ENCODE measurements around the gene RDH11. TPM values are rescaled to one million over a fixed set of nuclear protein-coding genes. Genes with fewer than 3 reads are reported as not detected.

RDH11 gene, protein sequence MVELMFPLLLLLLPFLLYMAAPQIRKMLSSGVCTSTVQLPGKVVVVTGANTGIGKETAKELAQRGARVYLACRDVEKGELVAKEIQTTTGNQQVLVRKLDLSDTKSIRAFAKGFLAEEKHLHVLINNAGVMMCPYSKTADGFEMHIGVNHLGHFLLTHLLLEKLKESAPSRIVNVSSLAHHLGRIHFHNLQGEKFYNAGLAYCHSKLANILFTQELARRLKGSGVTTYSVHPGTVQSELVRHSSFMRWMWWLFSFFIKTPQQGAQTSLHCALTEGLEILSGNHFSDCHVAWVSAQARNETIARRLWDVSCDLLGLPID
- 71.9 and 77.0 TPM in 2 replicates for total RNA-seq (2014; rRNA removed; shearing (Covaris generic))

DNA sequence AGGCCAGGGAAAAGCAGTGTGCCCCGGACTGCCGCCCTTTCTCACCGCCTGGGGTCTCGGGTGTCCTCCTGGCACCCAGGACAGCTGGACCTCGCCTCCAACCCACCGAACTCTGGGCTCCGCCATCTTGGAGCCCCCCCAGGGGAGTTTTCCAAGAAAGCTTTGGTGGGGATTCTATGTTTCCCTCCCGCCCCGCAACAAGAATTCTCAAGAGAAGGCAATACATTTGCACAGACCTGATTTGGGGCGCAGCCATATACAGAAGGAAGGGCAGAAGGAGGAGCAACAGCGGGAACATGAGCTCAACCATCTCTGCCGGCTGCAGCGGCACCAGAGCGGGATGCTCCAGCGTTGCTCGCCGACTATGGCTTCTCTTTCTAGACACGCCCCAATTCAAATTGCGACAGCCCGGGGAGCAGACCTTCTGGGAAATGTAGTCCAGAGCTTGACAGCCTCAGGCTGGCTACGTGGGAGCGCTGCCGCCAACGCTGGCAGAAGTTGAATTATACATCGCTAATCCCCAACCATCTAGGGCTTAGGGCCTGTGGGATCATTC is at the start of gene RDH11:
Gene RDH11, minus strand, starts transcription at position 371 of the 556 bp plus-strand sequence. Its CDS starts 61 bp downstream, at position 310.
- peaks cover 26% of the 10 kb centered on the region for H3K36me3 ChIP-seq
- no peaks in the 10 kb centered on the region for H3K4me1 ChIP-seq
- H3K9me3 ChIP-seq (replicated peaks) = no peaks in the 10 kb centered on the region
- DNase-seq = peak; percentile 89 to 92
- peak within 1 kb of the TSS; percentile 59 for H3K27ac ChIP-seq
- peak within 1 kb of the TSS; percentile 68 for H3K4me3 ChIP-seq
- H3K27me3 ChIP-seq = no peaks in the 10 kb centered on the region

DNA sequence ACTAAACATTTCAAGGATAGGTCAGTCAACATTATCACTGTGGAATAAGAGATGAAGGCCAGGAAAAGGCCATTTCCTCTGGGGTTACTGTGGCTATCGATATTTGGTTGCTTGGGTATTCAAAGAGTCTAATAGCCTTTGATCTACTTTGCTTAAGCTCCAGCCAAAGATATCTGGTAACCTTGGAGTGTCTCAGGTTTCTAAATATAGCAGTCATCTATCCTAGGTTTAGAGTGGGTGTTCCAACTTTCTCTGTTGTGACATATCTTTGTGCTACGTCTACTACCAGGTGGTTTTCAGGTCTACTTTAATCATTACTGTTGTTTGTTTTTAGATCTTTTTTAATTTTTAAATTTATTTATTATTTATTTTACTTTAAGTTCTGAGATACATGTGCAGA is 48.5 kb upstream of the RDH11 start:
- Histone ChIP-seq H3K4me1 (peaks cover 3% of the 10 kb centered on the region; the same call in 1 of the 2 replicates), H3K9me3 (replicated peaks) (no peaks in the 10 kb centered on the region), H3K4me3 (no peak overlapping the region), H3K27me3 (no peaks in the 10 kb centered on the region), H3K27ac (no peak overlapping the region), H3K36me3 (no peaks in the 10 kb centered on the region)
- DNase-seq = no peak

DNA sequence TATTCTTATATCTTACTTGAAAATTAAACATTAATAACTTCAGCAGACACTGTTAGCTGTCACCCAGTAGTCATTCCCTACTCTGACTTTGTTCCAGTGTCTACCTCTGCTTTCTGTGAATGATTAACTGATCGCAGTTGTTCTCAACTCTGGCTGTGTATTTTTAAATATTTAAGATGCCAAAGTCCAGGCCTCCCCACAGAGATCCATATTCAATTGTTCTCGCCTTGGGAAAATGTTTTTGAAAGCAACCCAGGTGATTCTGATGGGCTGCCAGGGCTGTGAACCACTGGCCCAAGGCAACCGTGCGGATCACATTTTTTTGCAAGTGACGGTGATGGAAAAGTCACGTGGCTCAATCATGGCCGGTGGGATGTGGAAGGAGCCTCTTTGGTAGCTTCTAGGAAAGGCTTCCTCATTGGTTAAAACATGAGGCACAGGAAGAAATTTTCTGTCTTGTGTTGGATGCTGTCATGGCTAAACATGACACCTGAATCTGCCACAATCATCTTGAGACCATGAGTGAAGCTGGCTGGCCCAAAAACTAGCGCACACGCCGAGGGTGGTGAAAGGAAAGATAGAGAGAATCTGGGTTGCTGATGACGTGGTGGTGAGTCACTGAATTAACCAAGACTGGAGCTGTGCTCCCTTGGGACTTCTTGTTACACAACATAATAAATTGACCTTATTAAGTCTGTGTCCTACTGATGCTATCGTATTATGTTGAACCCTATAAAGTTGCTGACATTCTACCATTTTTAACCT is 43.4 kb upstream of the RDH11 start:
- Histone ChIP-seq H3K4me3 (peak overlapping the region; percentile 36), H3K27ac (peak overlapping the region; percentile 42), H3K9me3 (replicated peaks) (no peaks in the 10 kb centered on the region; the same call in 1 of the 2 replicates), H3K36me3 (no peaks in the 10 kb centered on the region), H3K4me1 (peaks cover 10% of the 10 kb centered on the region), H3K27me3 (no peaks in the 10 kb centered on the region)
- peak; percentile 53 to 67 for DNase-seq

DNA sequence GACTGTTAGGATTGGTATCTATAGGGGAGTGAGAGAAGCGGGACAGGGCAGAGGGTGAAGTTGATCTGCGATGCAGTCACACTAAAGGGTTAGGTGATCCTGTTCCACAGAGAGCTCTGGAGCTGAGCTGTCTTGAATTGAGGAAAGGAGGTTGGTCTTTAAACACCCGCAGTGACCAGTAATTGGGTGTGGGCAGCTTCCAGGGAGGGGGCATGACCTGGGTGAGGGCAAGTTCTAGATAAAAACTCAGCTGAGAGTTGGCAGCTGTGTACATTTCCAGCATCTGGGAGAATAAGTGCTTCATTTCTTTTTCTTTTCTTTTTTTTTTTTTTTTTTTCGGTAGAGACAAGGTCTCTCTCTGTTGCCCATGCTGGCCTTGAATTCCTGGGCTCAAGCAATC is 41.2 kb upstream of the RDH11 start:
- Histone ChIP-seq H3K27ac (no peak overlapping the region), H3K9me3 (replicated peaks) (no peaks in the 10 kb centered on the region; the same call in 1 of the 2 replicates), H3K36me3 (no peaks in the 10 kb centered on the region), H3K4me3 (no peak overlapping the region), H3K4me1 (peaks cover 18% of the 10 kb centered on the region), H3K27me3 (no peaks in the 10 kb centered on the region)
- no peak for DNase-seq

DNA sequence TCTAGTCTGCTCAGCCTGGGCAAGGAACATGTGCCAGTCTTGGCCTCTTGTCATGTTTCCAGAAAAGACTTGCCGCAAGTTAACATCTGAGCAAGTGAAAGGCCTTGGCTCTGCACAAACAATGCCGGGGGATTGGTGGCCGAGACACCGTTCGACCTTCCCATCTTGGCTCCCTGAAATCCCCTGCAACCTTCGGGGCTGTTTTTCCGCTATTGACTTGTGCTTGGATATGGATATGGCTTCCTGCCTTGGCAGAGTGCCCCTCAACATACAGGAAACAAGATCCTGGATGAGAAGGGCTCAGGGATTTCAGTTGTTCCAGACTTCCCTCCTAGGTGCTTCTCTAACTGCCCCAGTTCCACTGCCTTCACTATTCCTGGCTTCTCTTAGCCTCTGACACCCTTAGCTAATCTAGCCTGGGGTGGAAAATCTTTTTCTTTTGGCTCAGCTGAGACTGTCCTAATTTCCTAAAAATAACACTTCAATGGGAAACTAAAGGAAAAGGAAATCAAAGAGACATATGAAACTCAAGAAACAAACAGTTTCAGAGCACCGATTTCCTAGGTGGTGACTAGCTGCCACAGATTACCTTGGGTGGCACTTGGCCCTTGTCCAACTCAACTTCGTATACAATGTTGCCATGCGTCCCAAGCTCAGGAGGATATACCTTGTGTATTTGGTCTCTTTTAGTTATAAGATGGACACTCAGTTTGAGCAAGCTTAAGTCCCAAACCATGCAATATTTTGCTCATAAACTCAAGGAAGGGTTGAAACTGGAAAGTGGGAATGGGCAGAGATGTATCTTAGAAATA is 40.0 kb upstream of the RDH11 start:
- Histone ChIP-seq H3K4me1 (peaks cover 18% of the 10 kb centered on the region), H3K4me3 (no peak overlapping the region), H3K27me3 (no peaks in the 10 kb centered on the region), H3K27ac (no peak overlapping the region), H3K9me3 (replicated peaks) (no peaks in the 10 kb centered on the region; the same call in 1 of the 2 replicates), H3K36me3 (no peaks in the 10 kb centered on the region)
- no peak for DNase-seq

DNA sequence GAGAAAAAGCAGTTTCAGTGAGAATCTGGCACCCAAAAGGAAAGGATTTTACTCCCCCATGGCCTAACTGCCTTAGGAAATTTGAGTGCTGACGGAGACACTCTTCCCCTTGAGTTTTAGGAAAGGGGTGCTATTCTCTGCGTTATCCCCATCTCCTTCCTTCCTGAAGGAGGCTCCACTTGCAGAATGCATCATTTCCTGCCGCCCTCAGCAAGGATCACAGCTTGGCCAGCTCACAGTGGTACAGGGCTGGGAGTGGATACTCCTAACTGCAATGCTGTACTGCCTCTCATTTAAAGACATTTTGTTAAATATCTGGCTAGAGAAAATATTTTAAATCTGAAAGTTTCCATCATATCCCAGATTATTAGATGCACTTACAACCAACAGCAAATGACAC is 39.1 kb upstream of the RDH11 start:
- Histone ChIP-seq H3K4me3 (no peak overlapping the region), H3K36me3 (no peaks in the 10 kb centered on the region), H3K27me3 (no peaks in the 10 kb centered on the region), H3K9me3 (replicated peaks) (no peaks in the 10 kb centered on the region; the same call in 1 of the 2 replicates), H3K4me1 (peaks cover 18% of the 10 kb centered on the region), H3K27ac (no peak overlapping the region)
- DNase-seq = no peak

DNA sequence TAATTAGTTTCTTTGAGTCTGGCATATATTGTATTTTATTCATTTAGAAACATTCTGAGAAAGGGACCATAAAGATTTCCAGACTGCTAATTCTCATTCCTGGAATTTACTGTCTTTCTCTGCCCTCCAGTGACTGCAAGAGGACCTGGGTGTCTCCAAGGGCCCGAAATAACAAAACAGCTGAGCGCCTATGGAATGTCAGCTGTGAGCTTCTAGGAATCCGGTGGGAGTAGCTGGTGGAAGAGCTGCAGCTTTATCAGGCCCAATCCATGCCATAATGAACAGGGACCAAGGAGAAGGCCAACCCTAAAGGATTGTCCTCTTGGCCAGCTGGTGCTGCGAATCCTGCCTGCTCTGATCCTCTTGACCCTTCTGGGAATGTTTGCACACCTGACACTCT is 38.1 kb upstream of the RDH11 start:
- H3K4me1 ChIP-seq = peaks cover 11% of the 10 kb centered on the region
- H3K27me3 ChIP-seq = no peaks in the 10 kb centered on the region
- no peak overlapping the region for H3K4me3 ChIP-seq
- H3K27ac ChIP-seq = no peak overlapping the region
- H3K9me3 ChIP-seq (replicated peaks) = no peaks in the 10 kb centered on the region; the same call in 1 of the 2 replicates
- DNase-seq = peak; percentile 57 to 60
- no peaks in the 10 kb centered on the region for H3K36me3 ChIP-seq

DNA sequence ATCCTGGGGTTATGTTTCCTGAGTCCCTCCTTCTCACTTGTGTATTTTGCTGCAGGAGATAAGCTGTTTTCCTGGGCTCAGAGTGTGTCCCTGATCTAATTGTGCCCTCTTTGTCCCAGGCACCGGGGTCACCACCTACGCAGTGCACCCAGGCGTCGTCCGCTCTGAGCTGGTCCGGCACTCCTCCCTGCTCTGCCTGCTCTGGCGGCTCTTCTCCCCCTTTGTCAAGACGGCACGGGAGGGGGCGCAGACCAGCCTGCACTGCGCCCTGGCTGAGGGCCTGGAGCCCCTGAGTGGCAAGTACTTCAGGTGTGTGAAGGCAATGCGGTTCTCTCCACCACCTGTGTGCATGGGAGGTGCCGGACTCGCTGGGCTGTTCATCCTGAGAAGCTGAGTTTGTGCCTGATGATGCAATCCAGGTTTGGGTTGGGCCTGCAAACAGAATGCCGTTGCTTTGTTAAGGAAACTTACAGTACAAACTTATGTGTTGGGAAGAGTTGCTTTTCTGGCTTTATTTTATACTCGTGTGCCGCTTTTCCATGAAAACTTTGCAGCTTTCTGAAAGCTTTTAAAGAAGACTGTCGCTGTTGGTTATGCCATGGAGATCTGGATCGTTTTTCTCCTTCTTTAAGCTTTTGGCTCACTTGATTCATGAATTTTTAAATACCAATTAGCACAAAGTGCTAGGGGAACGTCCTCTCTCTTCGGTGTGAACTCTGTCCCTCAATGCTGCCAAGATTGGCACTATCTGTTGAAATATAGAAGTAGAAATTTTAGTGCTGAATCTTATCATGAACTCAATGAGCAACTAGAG is 33.7 kb upstream of the RDH11 start:
- Histone ChIP-seq H3K4me3 (no peak overlapping the region), H3K4me1 (peaks cover 10% of the 10 kb centered on the region), H3K27ac (no peak overlapping the region), H3K36me3 (no peaks in the 10 kb centered on the region), H3K27me3 (no peaks in the 10 kb centered on the region), H3K9me3 (replicated peaks) (no peaks in the 10 kb centered on the region)
- DNase-seq = no peak

DNA sequence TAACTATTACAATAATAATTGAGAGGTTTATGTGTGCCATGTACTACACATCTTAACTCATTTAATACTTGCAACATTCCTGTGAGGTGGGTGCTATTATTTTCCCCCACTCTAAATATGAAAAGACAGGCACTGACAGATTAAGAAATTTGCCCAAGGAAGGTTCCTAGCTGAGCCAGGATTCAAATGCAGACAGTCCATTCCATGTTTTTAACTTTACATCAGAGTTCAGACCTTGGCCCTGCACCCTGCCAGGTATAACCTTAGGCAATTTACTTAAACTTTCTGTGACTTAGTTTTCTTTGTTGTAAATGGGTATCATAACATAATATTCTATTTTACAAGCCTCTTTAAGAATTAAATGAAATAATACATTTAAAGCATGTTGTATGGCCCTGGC is 32.7 kb upstream of the RDH11 start:
- no peak overlapping the region for H3K27ac ChIP-seq
- no peaks in the 10 kb centered on the region for H3K9me3 ChIP-seq (replicated peaks)
- H3K27me3 ChIP-seq = no peaks in the 10 kb centered on the region
- peaks cover 1% of the 10 kb centered on the region for H3K4me1 ChIP-seq
- no peak for DNase-seq
- no peak overlapping the region for H3K4me3 ChIP-seq
- H3K36me3 ChIP-seq = no peaks in the 10 kb centered on the region

DNA sequence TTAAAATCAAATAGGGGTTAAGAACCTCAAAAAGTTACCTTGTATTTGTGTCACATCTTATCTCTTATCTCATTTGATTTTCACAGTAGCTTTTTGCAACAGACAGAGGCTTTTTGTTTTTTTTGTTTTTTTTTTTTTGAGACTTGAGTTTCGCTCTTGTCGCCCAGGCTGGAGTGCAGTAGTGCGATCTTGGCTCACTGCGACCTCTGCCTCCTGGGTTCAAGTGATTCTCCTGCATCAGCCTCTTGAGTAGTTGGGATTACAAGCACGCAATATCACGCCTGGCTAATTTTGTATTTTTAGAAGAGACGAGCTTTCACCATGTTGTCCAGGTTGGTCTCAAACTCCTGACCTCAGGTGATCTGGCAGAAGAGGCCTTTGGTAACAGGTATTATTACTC is 31.8 kb upstream of the RDH11 start:
- no peaks in the 10 kb centered on the region for H3K27me3 ChIP-seq

DNA sequence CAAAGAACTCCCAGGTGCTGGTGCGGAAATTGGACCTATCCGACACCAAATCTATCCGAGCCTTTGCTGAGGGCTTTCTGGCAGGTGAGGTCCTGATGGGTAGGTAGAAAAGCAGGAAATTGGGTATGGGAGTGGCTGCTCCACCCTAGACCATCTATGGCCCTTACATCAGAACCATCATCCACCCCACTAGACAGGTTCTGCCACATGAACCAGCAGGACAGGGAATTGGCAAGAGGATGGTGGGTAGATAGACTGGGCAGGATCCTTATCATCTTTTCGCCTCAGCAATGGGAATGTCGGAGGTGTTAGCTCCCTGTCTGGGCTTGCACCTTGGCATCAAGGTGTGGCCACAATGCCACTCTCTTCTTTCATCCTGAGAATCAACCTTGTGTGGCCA is 29.6 kb upstream of the RDH11 start:
- Histone ChIP-seq H3K9me3 (replicated peaks) (no peaks in the 10 kb centered on the region), H3K27ac (no peak overlapping the region), H3K4me1 (no peaks in the 10 kb centered on the region), H3K36me3 (no peaks in the 10 kb centered on the region), H3K27me3 (no peaks in the 10 kb centered on the region), H3K4me3 (no peak overlapping the region)
- no peak for DNase-seq

More for the DNA sequence above, 31.8 kb upstream of the RDH11 start:
- no peaks in the 10 kb centered on the region for H3K4me1 ChIP-seq
- no peaks in the 10 kb centered on the region for H3K36me3 ChIP-seq
- no peaks in the 10 kb centered on the region for H3K9me3 ChIP-seq (replicated peaks)
- no peak overlapping the region for H3K4me3 ChIP-seq
- DNase-seq = no peak
- H3K27ac ChIP-seq = no peak overlapping the region

DNA sequence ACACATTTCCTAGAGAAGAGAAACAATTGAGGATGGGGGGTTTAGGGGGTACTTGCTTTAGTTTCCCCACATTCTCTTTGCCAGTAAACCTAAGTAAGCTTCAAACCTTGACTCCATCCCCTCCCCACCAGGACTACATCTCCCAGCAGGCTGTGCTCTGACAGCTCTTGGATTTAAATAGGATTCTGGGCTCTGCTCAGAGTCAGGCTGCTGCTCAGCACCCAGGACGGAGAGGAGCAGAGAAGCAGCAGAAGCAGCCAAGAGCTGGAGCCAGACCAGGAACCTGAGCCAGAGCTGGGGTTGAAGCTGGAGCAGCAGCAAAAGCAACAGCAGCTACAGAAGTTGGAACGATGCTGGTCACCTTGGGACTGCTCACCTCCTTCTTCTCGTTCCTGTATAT is 26.7 kb upstream of the RDH11 start:
- H3K36me3 ChIP-seq = no peaks in the 10 kb centered on the region
- no peaks in the 10 kb centered on the region for H3K4me1 ChIP-seq
- H3K4me3 ChIP-seq = no peak overlapping the region
- no peaks in the 10 kb centered on the region for H3K27me3 ChIP-seq
- DNase-seq = no peak
- no peaks in the 10 kb centered on the region for H3K9me3 ChIP-seq (replicated peaks)
- no peak overlapping the region for H3K27ac ChIP-seq

DNA sequence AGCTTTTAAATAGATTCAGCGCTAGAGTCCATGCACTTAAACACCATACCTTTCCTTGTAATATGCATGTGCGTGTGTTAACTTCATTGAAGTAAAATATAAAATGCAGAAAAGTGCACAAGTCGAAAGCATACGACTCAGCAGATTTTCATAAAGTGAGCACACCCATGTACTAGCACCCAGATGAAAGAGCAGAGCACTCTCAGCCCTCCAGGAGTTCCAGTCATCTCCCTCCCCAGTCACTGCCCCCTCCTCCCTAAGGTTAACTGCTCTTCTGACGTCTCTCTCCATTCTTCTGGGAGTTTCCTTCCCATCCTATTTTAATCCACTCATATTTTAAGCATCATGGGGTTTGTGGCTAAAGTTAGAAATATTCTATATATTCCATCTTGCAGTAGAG is 26.3 kb upstream of the RDH11 start:
- no peak overlapping the region for H3K4me3 ChIP-seq
- H3K27ac ChIP-seq = no peak overlapping the region
- DNase-seq = no peak
- no peaks in the 10 kb centered on the region for H3K9me3 ChIP-seq (replicated peaks)
- no peaks in the 10 kb centered on the region for H3K27me3 ChIP-seq
- no peaks in the 10 kb centered on the region for H3K4me1 ChIP-seq
- no peaks in the 10 kb centered on the region for H3K36me3 ChIP-seq

DNA sequence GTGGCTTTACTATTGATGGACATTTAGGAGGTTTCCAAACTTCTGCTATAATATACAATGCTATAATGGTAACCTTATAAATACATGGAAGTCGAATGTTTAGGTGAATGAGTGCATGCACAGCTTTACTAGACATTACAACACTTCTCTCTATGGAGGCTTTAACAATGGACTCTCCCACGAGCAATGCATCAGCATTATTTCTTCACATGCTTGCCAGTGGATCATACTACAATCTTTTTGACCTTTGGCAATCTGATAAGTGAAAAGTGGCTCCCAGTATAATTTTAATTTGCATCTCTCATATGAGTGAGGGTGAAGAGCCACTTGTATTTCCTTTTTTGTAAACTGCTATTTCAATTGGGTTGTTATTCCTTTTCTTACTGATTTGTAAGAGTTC is 24.3 kb upstream of the RDH11 start:
- Histone ChIP-seq H3K4me3 (no peak overlapping the region), H3K36me3 (no peaks in the 10 kb centered on the region), H3K9me3 (replicated peaks) (no peaks in the 10 kb centered on the region), H3K27ac (no peak overlapping the region), H3K27me3 (no peaks in the 10 kb centered on the region), H3K4me1 (no peaks in the 10 kb centered on the region)
- no peak for DNase-seq

Measured in SJCRH30 (cell line).